Right lobe of liver (tissue), 4 donors: ENCODE data around the gene RBPJL.

Experiments used
- CTCF ChIP-seq, 4 donors: fragments of 200-600 bp in 3 of 4; fragments of 450-650 bp in 1 of 4; IDR thresholded peaks; one replicate each; pipeline versions ENCODE4 v1.5.1 to v1.8.0; 2016 to 2022; ENCODE audit warnings: antibody characterized with exemption in 4 of 4, mild to moderate bottlenecking in 2 of 4
- POLR2A ChIP-seq: fragments of 450-650 bp; IDR thresholded peaks from one replicate; pipeline ENCODE4 v1.6.1; 2017; ENCODE audit warnings: antibody characterized with exemption, mild to moderate bottlenecking
- donor health status: DM: no; HTN: no; CAD: no.
- donor health status: DM: no; HTN: no; CAD: no.
- donor health status: DM: no; HTN: yes; CAD: no.

DNA sequence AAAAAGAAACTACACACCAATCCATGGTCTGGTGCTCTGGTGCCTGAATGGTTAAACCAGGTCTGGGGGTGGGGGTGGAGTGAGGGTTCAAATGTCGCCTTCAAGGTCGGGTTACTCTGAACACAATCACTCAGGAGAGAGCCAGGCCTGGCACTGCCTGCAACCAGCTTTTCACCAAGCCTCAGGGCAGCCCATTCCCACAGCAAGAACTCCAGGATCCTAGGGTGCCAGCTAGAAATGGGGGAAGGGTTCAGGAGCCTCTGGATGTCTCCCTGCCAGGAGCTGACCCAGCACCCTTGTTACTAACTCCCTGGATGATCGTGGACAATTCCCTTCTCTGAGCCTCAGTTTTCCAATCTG lies 34.9 kb downstream of the RBPJL start:
- TF ChIP-seq CTCF (IDR thresholded peaks at IDR 0.05) = no peak
- TF ChIP-seq POLR2A = no peak
